SK-N-SH (cell line): Measurements from ENCODE around the gene CCDC88B. TPM values are rescaled to one million over a fixed set of nuclear protein-coding genes. Genes with fewer than 3 reads are reported as not detected.

Experiments
- CTCF ChIA-PET: fragments of 300-600, 350-600 bp; formaldehyde crosslinking; extraction: SDS; loops from one replicate; lab custom pipeline; 2021; lab: Yijun Ruan, JAX
- POLR2A ChIA-PET: fragments of 350-600 bp; sonication (Branson Sonifier 250); formaldehyde crosslinking; extraction: SDS; loops from one replicate; lab custom pipeline; 2020; ENCODE audit warnings: antibody characterized with exemption, inconsistent platforms; lab: Yijun Ruan, JAX
- DNase-seq: peaks from one replicate; pipeline ENCODE4 v3.0.0; 2012
- H2AFZ ChIP-seq: fragments of 200-600 bp; sonication (generic); 2 replicates; pipeline ENCODE4 v1.8.1; 2016; ENCODE audit warnings: antibody characterized with exemption, mild to moderate bottlenecking, low read depth
- H3F3A ChIP-seq: fragments of 200-600 bp; sonication (generic); replicated peaks from 2 replicates; pipeline ENCODE3; 2016; ENCODE audit warnings: antibody characterized with exemption, mild to moderate bottlenecking; ENCODE audit not compliant: insufficient read depth
- H3K27ac ChIP-seq, 2 experiments: fragments of 200-500 bp in 1 of 2; fragments of 200-600 bp in 1 of 2; sonication (Bioruptor generic) in 1 of 2; sonication (generic), shearing (Covaris generic) in 1 of 2; 2 replicates each; pipeline versions ENCODE4 v1.5.1 to v1.6.1; 2014 to 2016; ENCODE audit warnings: low read depth in 2 of 2, inconsistent platforms in 1 of 2, low read length in 1 of 2, mild to moderate bottlenecking in 1 of 2, mixed read lengths in 1 of 2
- H3K27me3 ChIP-seq: fragments of 200-600 bp; sonication (generic), shearing (Covaris generic); 2 replicates; pipeline ENCODE4 v1.6.1; 2016; ENCODE audit warnings: mixed run types; ENCODE audit not compliant: insufficient read depth
- H3K36me3 ChIP-seq, 2 experiments: fragments of 200-500 bp in 1 of 2; fragments of 200-600 bp in 1 of 2; sonication (Bioruptor generic) in 1 of 2; sonication (generic) in 1 of 2; replicated peaks in 1 of 2; 2 replicates each; pipeline versions ENCODE3 to v1.5.1; 2014 to 2016; ENCODE audit warnings: low read length in 1 of 2, mild to moderate bottlenecking in 1 of 2; ENCODE audit not compliant: insufficient read depth in 2 of 2, control insufficient read depth in 1 of 2
- H3K4me1 ChIP-seq, 2 experiments: fragments of 200-500 bp in 1 of 2; fragments of 200-600 bp in 1 of 2; sonication (Bioruptor generic) in 1 of 2; sonication (generic), shearing (Covaris generic) in 1 of 2; 2 replicates each; pipeline versions ENCODE4 v1.5.1 to v1.6.1; 2014 to 2016; ENCODE audit warnings: low read depth in 1 of 2, low read length in 1 of 2, mixed run types in 1 of 2; ENCODE audit not compliant: insufficient read depth in 2 of 2, control insufficient read depth in 1 of 2
- H3K4me2 ChIP-seq: fragments of 200-600 bp; sonication (generic), shearing (Covaris generic); 2 replicates; pipeline ENCODE4 v1.6.1; 2017; ENCODE audit warnings: mixed run types
- H3K4me3 ChIP-seq, 2 experiments: fragments of 200-500 bp in 1 of 2; fragments of 200-600 bp in 1 of 2; sonication (Bioruptor generic) in 1 of 2; sonication (generic), shearing (Covaris generic) in 1 of 2; 2 replicates each; pipeline versions ENCODE4 v1.5.1 to v1.8.1; 2014 to 2016; ENCODE audit warnings: low read depth in 2 of 2, inconsistent platforms in 1 of 2, low read length in 1 of 2, mild to moderate bottlenecking in 1 of 2, mixed read lengths in 1 of 2, moderate library complexity in 1 of 2
- H3K79me2 ChIP-seq: fragments of 200-600 bp; sonication (generic); 2 replicates; pipeline ENCODE4 v1.8.1; 2017; ENCODE audit warnings: mild to moderate bottlenecking; ENCODE audit not compliant: insufficient read depth
- H3K9ac ChIP-seq: fragments of 200-600 bp; sonication (generic); 2 replicates; pipeline ENCODE4 v1.6.1; 2017; ENCODE audit warnings: mixed run types
- H3K9me2 ChIP-seq: fragments of 200-600 bp; sonication (generic); 2 replicates; pipeline ENCODE4 v1.6.1; 2017; ENCODE audit warnings: mixed run types
- H3K9me3 ChIP-seq: fragments of 200-600 bp; sonication (generic); 2 replicates; pipeline ENCODE4 v1.6.1; 2017; ENCODE audit warnings: mixed run types, mild to moderate bottlenecking, moderate library complexity
- H4K20me1 ChIP-seq: fragments of 200-600 bp; sonication (generic); 2 replicates; pipeline ENCODE4 v1.6.1; 2017; ENCODE audit warnings: mild to moderate bottlenecking, mixed run types; ENCODE audit not compliant: insufficient read depth
- CHD2 ChIP-seq: fragments of 150-350 bp; IDR thresholded peaks from 2 replicates; pipeline ENCODE4 v1.6.1; 2018; ENCODE audit warnings: low read length; ENCODE audit not compliant: partially characterized antibody
- CTCF ChIP-seq: fragments of 200-600 bp; sonication (generic); IDR thresholded peaks from 2 replicates; pipeline ENCODE4 v1.6.1; 2017; ENCODE audit warnings: antibody characterized with exemption, mild to moderate bottlenecking, moderate library complexity
- FOSL2 ChIP-seq: IDR thresholded peaks from 2 replicates; pipeline ENCODE4 v1.4.0; 2012; ENCODE audit warnings: low read depth, mild to moderate bottlenecking, moderate library complexity, borderline replicate concordance
- FOXM1 ChIP-seq: IDR thresholded peaks from 2 replicates; pipeline ENCODE4 v1.4.0; 2012; ENCODE audit warnings: low read depth, mild to moderate bottlenecking
- IRF3 ChIP-seq: fragments of 150-350 bp; IDR thresholded peaks from 2 replicates; pipeline ENCODE4 v1.6.1; 2016; ENCODE audit warnings: mild to moderate bottlenecking, low read depth, low read length
- JUND ChIP-seq: IDR thresholded peaks from 2 replicates; pipeline ENCODE4 v1.4.0; 2012
- MAX ChIP-seq: IDR thresholded peaks from 2 replicates; pipeline ENCODE4 v1.4.0; 2012; ENCODE audit warnings: low read depth
- MEF2A ChIP-seq: IDR thresholded peaks from 2 replicates; pipeline ENCODE4 v1.4.0; 2012; ENCODE audit warnings: low read depth, borderline replicate concordance
- PBX3 ChIP-seq: IDR thresholded peaks from 2 replicates; pipeline ENCODE4; 2012
- POLR2AphosphoS5 ChIP-seq: IDR thresholded peaks from 2 replicates; pipeline ENCODE4 v1.6.1; 2012; ENCODE audit warnings: low read depth, low read length
- RCOR1 ChIP-seq: fragments of 150-350 bp; IDR thresholded peaks from 2 replicates; pipeline ENCODE4 v1.6.1; 2017; ENCODE audit warnings: antibody characterized with exemption, low read length
- REST ChIP-seq: IDR thresholded peaks from 2 replicates; pipeline ENCODE4 v1.6.1; 2012; ENCODE audit warnings: mild to moderate bottlenecking, low read depth, low read length, moderate library complexity
- RXRA ChIP-seq: IDR thresholded peaks from 2 replicates; pipeline ENCODE4 v1.4.0; 2012; ENCODE audit warnings: low read depth, mild to moderate bottlenecking, borderline replicate concordance
- SIN3A ChIP-seq: IDR thresholded peaks from 2 replicates; pipeline ENCODE4 v1.6.1; 2012; ENCODE audit warnings: low read depth, mild to moderate bottlenecking, low read length, moderate library complexity, borderline replicate concordance
- TCF12 ChIP-seq: IDR thresholded peaks from 2 replicates; pipeline ENCODE4 v1.4.0; 2012
- USF1 ChIP-seq: IDR thresholded peaks from 2 replicates; pipeline ENCODE4 v1.4.0; 2012; ENCODE audit warnings: low read depth, borderline replicate concordance
- USF2 ChIP-seq: fragments of 150-350 bp; IDR thresholded peaks from 2 replicates; pipeline ENCODE4 v1.6.1; 2017; ENCODE audit warnings: antibody characterized with exemption, low read length, low read depth, borderline replicate concordance
- YY1 ChIP-seq: IDR thresholded peaks from 2 replicates; pipeline ENCODE4 v1.4.0; 2012; ENCODE audit warnings: low read depth, mild to moderate bottlenecking
- ZBTB33 ChIP-seq: IDR thresholded peaks from 2 replicates; pipeline ENCODE4 v1.4.0; 2012; ENCODE audit warnings: low read depth, borderline replicate concordance
- WGBS: methylation state at CpG from one replicate; pipeline ENCODE4 v1.1.6; 2017; ENCODE audit warnings: low lambda C conversion rate; 5-methylcytosine and 5-hydroxymethylcytosine counted together
- polyA plus RNA-seq, 3 experiments: library from polyadenylated mRNA; depleted of rRNA; stranded (reverse); fragments of >200 nt; gene quantifications; 2 replicates each; pipeline ENCODE4 v1.2.3, GENCODE V29; 2012

Gene CCDC88B
- polyA plus RNA-seq, 1 of the 3 experiments (the other 2 are of a cell fraction), result 3.4 TPM

GRCh38 chr11:64360448-64360921 lies 20.5 kb downstream of the CCDC88B start:
- H3K27ac ChIP-seq, result no peak overlapping the region
- H3K79me2 ChIP-seq, result peaks cover 31% of the 10 kb centered on the region
- H3K4me3 ChIP-seq, result peak overlapping the region in 1 of 2 experiments; percentile 93; a peak in 2 of 4 replicates
- 93% methylated on average over 10 of the region's 13 CpGs for WGBS
- peak overlapping the region; percentile 93 for H3K4me2 ChIP-seq
- peaks cover 14% of the 10 kb centered on the region for H3F3A ChIP-seq
- peaks cover 19 to 42% of the 10 kb centered on the region in 2 experiments for H3K36me3 ChIP-seq
- H3K27me3 ChIP-seq, result no peaks in the 10 kb centered on the region
- peaks cover 22 to 24% of the 10 kb centered on the region in 2 experiments; a peak in 3 of 4 replicates for H3K4me1 ChIP-seq
- H4K20me1 ChIP-seq, result 0 out of 2 replicates have a peak, but pooled peaks cover 5% of the 10 kb centered on the region
- DNase-seq, result peak; percentile 27
- H3K9me3 ChIP-seq, result no peaks in the 10 kb centered on the region
- H3K9ac ChIP-seq, result no peak overlapping the region
- H3K9me2 ChIP-seq, result no peaks in the 10 kb centered on the region
- no peak overlapping the region for H2AFZ ChIP-seq
- TF ChIP-seq REST, result no peak
- no peak for TF ChIP-seq CTCF
- TF ChIP-seq YY1, result no peak
- TF ChIP-seq CHD2, result no peak
- TF ChIP-seq RXRA, result no peak
- TF ChIP-seq RCOR1, result no peak
- TF ChIP-seq TCF12, result no peak
- no peak for TF ChIP-seq JUND
- TF ChIP-seq USF2, result no peak
- TF ChIP-seq IRF3, result no peak
- TF ChIP-seq FOXM1, result no peak
- TF ChIP-seq USF1, result no peak
- no peak for TF ChIP-seq POLR2AphosphoS5
- no peak for TF ChIP-seq PBX3
- TF ChIP-seq SIN3A, result no peak
- no peak for TF ChIP-seq MAX
- TF ChIP-seq MEF2A, result no peak
- TF ChIP-seq FOSL2, result no peak
- no peak for TF ChIP-seq ZBTB33
- POLR2A ChIA-PET, result interaction anchor here (1.1 kb wide), 1 partner anchor 43 kb away, joined by 3 read pairs; the partner anchor contains the start of gene TRMT112
- CTCF ChIA-PET, result interaction anchor here (0.9 to 1.7 kb wide), 3 partner anchors 37 to 328 kb away, joined by 3 to 4 read pairs (median 3); no protein-coding TSS in a partner anchor
